Fibroblast of lung (primary cell): ENCODE measurements around the gene IL25. TPM values are rescaled to one million over a fixed set of nuclear protein-coding genes. Genes with fewer than 3 reads are reported as not detected.

Source experiments
- DNase-seq, 2 donors: peaks; one replicate each; pipeline versions ENCODE4 v3.0.0 to v3.0.0-alpha.2; 2010; ENCODE audit warnings: low read depth in 2 of 2
- H2AFZ ChIP-seq: 2 replicates; pipeline ENCODE4 v1.5.1; 2012; ENCODE audit warnings: low read length, control low read depth, inconsistent platforms
- H3K27ac ChIP-seq: 2 replicates; pipeline ENCODE4 v1.5.1; 2011; ENCODE audit warnings: low read length, control low read depth; ENCODE audit not compliant: insufficient read depth
- H3K27me3 ChIP-seq: 2 replicates; pipeline ENCODE4 v1.5.1; 2011; ENCODE audit warnings: mild to moderate bottlenecking, low read length; ENCODE audit not compliant: control insufficient read depth, insufficient read depth
- H3K36me3 ChIP-seq: 2 replicates; pipeline ENCODE4 v1.5.1; 2011; ENCODE audit warnings: low read length; ENCODE audit not compliant: control insufficient read depth, insufficient read depth
- H3K4me1 ChIP-seq: 2 replicates; pipeline ENCODE4 v1.5.1; 2011; ENCODE audit warnings: low read length; ENCODE audit not compliant: control insufficient read depth, insufficient read depth; ENCODE audit errors: extremely low read depth
- H3K4me2 ChIP-seq: 2 replicates; pipeline ENCODE4 v1.5.1; 2011; ENCODE audit warnings: low read length, control low read depth; ENCODE audit not compliant: insufficient read depth; ENCODE audit errors: extremely low read depth
- H3K4me3 ChIP-seq, 4 experiments: fragments of 200-600 bp in 1 of 4; sonication (generic) in 1 of 4; replicated peaks in 1 of 4; 2 replicates each; pipeline ENCODE4 v1.5.1; 2011 to 2016; ENCODE audit warnings: low read length in 4 of 4, low read depth in 3 of 4, mild to moderate bottlenecking in 3 of 4, control low read depth in 2 of 4, inconsistent platforms in 1 of 4, mixed read lengths in 1 of 4; ENCODE audit not compliant: insufficient read depth in 1 of 4; ENCODE audit errors: control extremely low read depth in 1 of 4
- H3K79me2 ChIP-seq: 2 replicates; pipeline ENCODE4 v1.5.1; 2012; ENCODE audit warnings: mild to moderate bottlenecking, low read length, inconsistent platforms; ENCODE audit not compliant: control insufficient read depth, insufficient read depth
- H3K9ac ChIP-seq: 2 replicates; pipeline ENCODE4 v1.5.1; 2011; ENCODE audit warnings: mild to moderate bottlenecking, low read length, control low read depth; ENCODE audit not compliant: insufficient read depth
- H3K9me3 ChIP-seq: 2 replicates; pipeline ENCODE4 v1.5.1; 2012; ENCODE audit warnings: low read depth, low read length; ENCODE audit not compliant: control insufficient read depth, insufficient read depth
- H4K20me1 ChIP-seq: 2 replicates; pipeline ENCODE4 v1.5.1; 2011; ENCODE audit warnings: low read length; ENCODE audit not compliant: control insufficient read depth, insufficient read depth; ENCODE audit errors: extremely low read depth
- CTCF ChIP-seq, 2 donors: IDR thresholded peaks in 1 of 2; conservative IDR thresholded peaks in 1 of 2; 1 replicate in 1 of 2; 2 replicates in 1 of 2; pipeline ENCODE4 v1.5.1; 2011 to 2012; ENCODE audit warnings: low read length in 2 of 2, control low read depth in 1 of 2, inconsistent platforms in 1 of 2, low read depth in 1 of 2, mild to moderate bottlenecking in 1 of 2
- EZH2 ChIP-seq: IDR thresholded peaks from 2 replicates; pipeline ENCODE4 v1.5.1; 2012; ENCODE audit warnings: low read length, control low read depth, mild to moderate bottlenecking; ENCODE audit errors: missing control alignments
- polyA plus RNA-seq, 2 donors: library from polyadenylated mRNA; depleted of rRNA in 1 of 2; stranded (reverse) in 1 of 2; unstranded in 1 of 2; fragments of >200 nt; gene quantifications; 2 replicates each; pipeline ENCODE4 v1.2.1, GENCODE V29; 2011 to 2012; ENCODE audit warnings: missing spikeins in 1 of 2
- total RNA-seq: library from RNA; depleted of rRNA; stranded (reverse); fragments of >200 nt; gene quantifications from 2 replicates; pipeline ENCODE4 v1.2.1, GENCODE V29; 2014

The IL25 gene
- total and polyA plus RNA-seq, 2 donors (not counting 1 experiment from before 2014, with no cell fraction given), result not detected

GRCh38 chr14:23355871-23356435, 16.7 kb upstream of the IL25 start:
- Histone ChIP-seq H2AFZ (no peak overlapping the region), H3K4me3 (no peak overlapping the region), H3K9ac (no peak overlapping the region), H3K27me3 (peaks cover 2% of the 10 kb centered on the region), H3K79me2 (no peaks in the 10 kb centered on the region), H3K36me3 (no peaks in the 10 kb centered on the region), H3K9me3 (no peaks in the 10 kb centered on the region), H3K4me1 (no peaks in the 10 kb centered on the region), H4K20me1 (no peaks in the 10 kb centered on the region), H3K4me2 (no peak overlapping the region), H3K27ac (no peak overlapping the region)
- DNase-seq, result no peak
- TF ChIP-seq EZH2, result no peak
- TF ChIP-seq CTCF (conservative IDR thresholded peaks at IDR 0.05 in 1 of 2, IDR thresholded peaks at IDR 0.05 in 1 of 2; ENCODE audit: low read depth in 1 of 2, low read length in 2 of 2), result no peak

- no peaks in the 10 kb centered on the region for H3K9me3 ChIP-seq
- DNase-seq, result no peak
- H3K79me2 ChIP-seq, result no peaks in the 10 kb centered on the region
- no peaks in the 10 kb centered on the region for H3K4me1 ChIP-seq
- no peak for TF ChIP-seq CTCF (conservative IDR thresholded peaks at IDR 0.05 in 1 of 2, IDR thresholded peaks at IDR 0.05 in 1 of 2; ENCODE audit: low read depth in 1 of 2, low read length in 2 of 2)
- TF ChIP-seq EZH2, result no peak
- H3K27ac ChIP-seq, result no peak overlapping the region
- no peak overlapping the region for H3K9ac ChIP-seq
- H4K20me1 ChIP-seq, result no peaks in the 10 kb centered on the region
- no peak overlapping the region for H3K4me3 ChIP-seq
- no peak overlapping the region for H2AFZ ChIP-seq
- H3K27me3 ChIP-seq, result peaks cover 1% of the 10 kb centered on the region
- H3K36me3 ChIP-seq, result no peaks in the 10 kb centered on the region
- H3K4me2 ChIP-seq, result no peak overlapping the region
Measured at GRCh38 chr14:23356662-23357061, 15.9 kb upstream of the IL25 start.

- no peaks in the 10 kb centered on the region for H3K9me3 ChIP-seq
- H3K79me2 ChIP-seq, result no peaks in the 10 kb centered on the region
- TF ChIP-seq CTCF (conservative IDR thresholded peaks at IDR 0.05 in 1 of 2, IDR thresholded peaks at IDR 0.05 in 1 of 2; ENCODE audit: low read depth in 1 of 2, low read length in 2 of 2) (no peak), EZH2 (no peak)
- H3K27me3 ChIP-seq, result no peaks in the 10 kb centered on the region
- no peak for DNase-seq
- no peak overlapping the region for H3K27ac ChIP-seq
- H3K9ac ChIP-seq, result no peak overlapping the region
- no peaks in the 10 kb centered on the region for H3K4me1 ChIP-seq
- no peaks in the 10 kb centered on the region for H3K36me3 ChIP-seq
- H3K4me2 ChIP-seq, result no peak overlapping the region
- no peaks in the 10 kb centered on the region for H4K20me1 ChIP-seq
- no peak overlapping the region for H2AFZ ChIP-seq
- H3K4me3 ChIP-seq, result no peak overlapping the region
Measured at GRCh38 chr14:23357261-23357660, 15.3 kb upstream of the IL25 start.
